ENCODE results near the gene IFNA5.
A peak's percentile ranks its signal among the peaks of the same experiment; 100 is the strongest.

Gene IFNA5

GRCh38 chr9:21322911-21323461 lies 17.9 kb upstream of the IFNA5 start:
- Histone ChIP-seq H3K4me1 (ENCODE audit: control insufficient read depth, insufficient read depth, low read length) (no peaks in the 10 kb centered on the region), H3K27me3 (replicated peaks; ENCODE audit: control insufficient read depth, insufficient read depth, low read length) (no peaks in the 10 kb centered on the region), H3K36me3 (ENCODE audit: control insufficient read depth, insufficient read depth, low read length, severe bottlenecking) (peaks cover 27% of the 10 kb centered on the region), H3K4me3 (ENCODE audit: low read length) (no peak overlapping the region), H3K9ac (ENCODE audit: low read length) (no peak overlapping the region), H3K9me3 (ENCODE audit: control insufficient read depth, low read length) (no peaks in the 10 kb centered on the region)
- no peak for DNase-seq (ENCODE audit: low read depth)

DNA sequence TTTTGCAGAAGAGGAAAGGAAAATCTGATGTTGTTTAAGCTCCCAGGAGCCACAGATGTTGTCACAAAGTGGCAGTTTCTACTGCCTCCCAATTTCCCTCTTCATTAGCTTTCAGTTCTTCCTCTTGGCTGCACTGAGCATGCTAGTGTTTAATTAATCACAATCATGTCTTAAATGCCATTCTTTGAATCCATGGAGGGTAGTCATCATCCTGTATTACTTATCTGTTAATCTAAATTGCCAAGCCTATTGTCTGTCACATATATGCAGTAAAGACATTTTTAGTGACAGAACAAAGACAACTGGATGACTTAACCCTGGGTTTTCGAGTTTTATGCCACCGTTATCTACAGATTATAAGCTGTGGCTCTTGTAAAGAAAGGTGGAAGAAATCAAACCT lies 15.4 kb upstream of the IFNA5 start:
- no peak overlapping the region for H3K9ac ChIP-seq (ENCODE audit: low read length)
- peaks cover 16% of the 10 kb centered on the region for H3K4me1 ChIP-seq (ENCODE audit: control insufficient read depth, insufficient read depth, low read length)
- DNase-seq (ENCODE audit: low read depth), result no peak
- H3K4me3 ChIP-seq (ENCODE audit: low read length), result no peak overlapping the region
- no peaks in the 10 kb centered on the region for H3K9me3 ChIP-seq (ENCODE audit: control insufficient read depth, low read length)
- H3K27me3 ChIP-seq (replicated peaks; ENCODE audit: control insufficient read depth, insufficient read depth, low read length), result no peaks in the 10 kb centered on the region
- H3K36me3 ChIP-seq (ENCODE audit: control insufficient read depth, insufficient read depth, low read length, severe bottlenecking), result peaks cover 27% of the 10 kb centered on the region

DNA sequence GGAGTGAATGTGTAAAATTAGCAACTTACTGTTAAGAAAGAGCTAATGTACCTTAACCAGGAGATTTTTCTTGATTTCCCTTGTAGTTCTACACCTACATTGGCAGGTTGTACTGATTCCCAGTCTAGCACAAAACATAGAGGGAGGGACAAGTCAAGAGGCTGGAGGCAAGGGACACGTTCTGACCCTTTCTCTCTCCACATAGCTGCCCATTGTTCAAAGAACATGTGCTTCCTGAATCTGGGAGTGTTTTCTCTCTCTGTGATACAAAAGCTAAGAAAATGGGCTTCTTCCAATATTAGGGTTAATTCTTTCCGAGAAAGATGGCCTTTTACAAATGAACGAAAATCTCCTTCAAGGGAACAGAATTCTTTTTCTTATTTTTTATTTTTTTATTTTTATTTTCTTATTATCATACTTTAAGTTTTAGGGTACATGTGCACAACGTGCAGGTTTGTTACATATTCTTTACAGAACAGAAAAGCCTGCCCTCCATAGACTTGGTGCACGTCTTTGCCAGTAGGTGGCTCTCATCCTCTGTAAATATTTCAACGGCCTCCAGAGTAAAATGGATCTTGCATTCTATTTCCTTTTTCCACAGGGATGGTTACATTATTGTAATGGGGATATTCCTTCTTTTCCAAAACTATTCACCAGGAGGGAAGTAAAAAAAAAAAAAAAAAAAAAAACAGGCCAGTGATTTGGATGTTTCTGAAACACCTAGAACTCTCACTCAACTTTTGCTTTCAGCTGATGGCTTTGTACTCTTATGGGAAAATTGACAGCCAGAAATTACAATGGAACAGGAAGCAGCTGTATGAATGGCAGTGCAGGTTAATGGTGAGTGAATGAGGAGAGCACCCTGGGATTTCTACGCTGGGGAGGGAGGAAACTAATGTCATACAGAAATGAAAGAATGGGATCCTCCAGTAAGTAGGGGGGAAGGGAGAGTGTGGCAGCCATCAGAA lies 13.1 kb upstream of the IFNA5 start:
- Histone ChIP-seq H3K4me3 (ENCODE audit: low read length) (no peak overlapping the region), H3K9me3 (ENCODE audit: control insufficient read depth, low read length) (no peaks in the 10 kb centered on the region), H3K9ac (ENCODE audit: low read length) (no peak overlapping the region), H3K4me1 (ENCODE audit: control insufficient read depth, insufficient read depth, low read length) (peaks cover 18% of the 10 kb centered on the region), H3K36me3 (ENCODE audit: control insufficient read depth, insufficient read depth, low read length, severe bottlenecking) (peaks cover 12% of the 10 kb centered on the region), H3K27me3 (replicated peaks; ENCODE audit: control insufficient read depth, insufficient read depth, low read length) (no peaks in the 10 kb centered on the region)
- DNase-seq (ENCODE audit: low read depth), result peak; percentile 82

DNA sequence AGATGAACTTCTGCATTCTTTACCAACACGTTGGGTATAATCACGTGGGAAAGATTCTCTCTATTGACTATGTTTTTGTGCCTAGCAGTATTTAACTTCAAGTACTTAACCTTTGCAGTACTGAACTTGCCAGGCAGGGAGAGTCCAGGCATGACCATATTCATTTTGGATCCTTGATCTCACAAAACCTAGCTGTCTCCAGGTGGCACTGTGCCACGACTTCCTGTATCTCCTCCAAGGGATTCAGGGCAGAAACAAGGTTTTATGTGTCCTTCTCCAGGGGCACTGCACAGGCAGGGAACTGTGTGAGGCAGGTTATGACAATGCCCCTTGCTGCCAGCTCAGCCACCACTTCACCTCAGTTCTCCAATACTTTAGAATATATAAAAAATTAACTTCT lies 11.7 kb upstream of the IFNA5 start:
- Histone ChIP-seq H3K9ac (ENCODE audit: low read length) (no peak overlapping the region), H3K4me1 (ENCODE audit: control insufficient read depth, insufficient read depth, low read length) (peaks cover 18% of the 10 kb centered on the region), H3K9me3 (ENCODE audit: control insufficient read depth, low read length) (no peaks in the 10 kb centered on the region), H3K4me3 (ENCODE audit: low read length) (no peak overlapping the region), H3K36me3 (ENCODE audit: control insufficient read depth, insufficient read depth, low read length, severe bottlenecking) (peaks cover 3% of the 10 kb centered on the region), H3K27me3 (replicated peaks; ENCODE audit: control insufficient read depth, insufficient read depth, low read length) (no peaks in the 10 kb centered on the region)
- no peak for DNase-seq (ENCODE audit: low read depth)

GRCh38 chr9:21316032-21316842 lies 11.1 kb upstream of the IFNA5 start:
- peaks cover 18% of the 10 kb centered on the region for H3K4me1 ChIP-seq (ENCODE audit: control insufficient read depth, insufficient read depth, low read length)
- peaks cover 2% of the 10 kb centered on the region for H3K36me3 ChIP-seq (ENCODE audit: control insufficient read depth, insufficient read depth, low read length, severe bottlenecking)
- peak overlapping the region; percentile 15 for H3K9ac ChIP-seq (ENCODE audit: low read length)
- peak overlapping the region; percentile 33 for H3K4me3 ChIP-seq (ENCODE audit: low read length)
- H3K27me3 ChIP-seq (replicated peaks; ENCODE audit: control insufficient read depth, insufficient read depth, low read length), result no peaks in the 10 kb centered on the region
- no peaks in the 10 kb centered on the region for H3K9me3 ChIP-seq (ENCODE audit: control insufficient read depth, low read length)
- DNase-seq (ENCODE audit: low read depth), result no peak

DNA sequence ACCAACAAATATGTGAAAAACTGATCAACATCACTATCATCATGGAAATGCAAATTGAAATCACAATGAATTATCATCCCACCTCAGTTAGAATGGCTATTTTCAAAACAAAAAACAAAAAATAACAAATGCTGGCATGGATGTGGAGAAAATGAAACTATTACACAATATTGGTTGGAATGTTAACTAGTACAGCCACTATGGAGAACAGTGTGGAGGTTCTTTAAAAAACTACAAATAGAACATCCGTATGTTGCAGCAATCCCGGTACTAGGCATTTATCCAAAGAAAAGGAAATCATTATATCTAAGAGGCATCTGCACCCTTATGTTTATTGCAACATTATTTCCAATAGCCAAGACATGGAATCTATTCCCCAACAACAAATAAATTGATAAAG lies 9.0 kb upstream of the IFNA5 start:
- Histone ChIP-seq H3K36me3 (ENCODE audit: control insufficient read depth, insufficient read depth, low read length, severe bottlenecking) (no peaks in the 10 kb centered on the region), H3K27me3 (replicated peaks; ENCODE audit: control insufficient read depth, insufficient read depth, low read length) (no peaks in the 10 kb centered on the region), H3K4me1 (ENCODE audit: control insufficient read depth, insufficient read depth, low read length) (peaks cover 18% of the 10 kb centered on the region), H3K9ac (ENCODE audit: low read length) (no peak overlapping the region), H3K4me3 (ENCODE audit: low read length) (no peak overlapping the region), H3K9me3 (ENCODE audit: control insufficient read depth, low read length) (no peaks in the 10 kb centered on the region)
- no peak for DNase-seq (ENCODE audit: low read depth)

GRCh38 chr9:21311889-21312288 lies 6.8 kb upstream of the IFNA5 start:
- H3K9ac ChIP-seq (ENCODE audit: low read length), result no peak overlapping the region
- H3K27me3 ChIP-seq (replicated peaks; ENCODE audit: control insufficient read depth, insufficient read depth, low read length), result no peaks in the 10 kb centered on the region
- H3K4me3 ChIP-seq (ENCODE audit: low read length), result no peak overlapping the region
- no peak for DNase-seq (ENCODE audit: low read depth)
- H3K4me1 ChIP-seq (ENCODE audit: control insufficient read depth, insufficient read depth, low read length), result peaks cover 14% of the 10 kb centered on the region
- H3K36me3 ChIP-seq (ENCODE audit: control insufficient read depth, insufficient read depth, low read length, severe bottlenecking), result no peaks in the 10 kb centered on the region
- H3K9me3 ChIP-seq (ENCODE audit: control insufficient read depth, low read length), result no peaks in the 10 kb centered on the region

- Histone ChIP-seq H3K9ac (ENCODE audit: low read length) (no peak overlapping the region), H3K4me1 (ENCODE audit: control insufficient read depth, insufficient read depth, low read length) (peaks cover 4% of the 10 kb centered on the region), H3K9me3 (ENCODE audit: control insufficient read depth, low read length) (no peaks in the 10 kb centered on the region), H3K36me3 (ENCODE audit: control insufficient read depth, insufficient read depth, low read length, severe bottlenecking) (no peaks in the 10 kb centered on the region), H3K27me3 (replicated peaks; ENCODE audit: control insufficient read depth, insufficient read depth, low read length) (no peaks in the 10 kb centered on the region), H3K4me3 (ENCODE audit: low read length) (no peak overlapping the region)
- DNase-seq (ENCODE audit: low read depth), result no peak
Observed at GRCh38 chr9:21295992-21296391, 9.1 kb downstream of the IFNA5 start.

DNA sequence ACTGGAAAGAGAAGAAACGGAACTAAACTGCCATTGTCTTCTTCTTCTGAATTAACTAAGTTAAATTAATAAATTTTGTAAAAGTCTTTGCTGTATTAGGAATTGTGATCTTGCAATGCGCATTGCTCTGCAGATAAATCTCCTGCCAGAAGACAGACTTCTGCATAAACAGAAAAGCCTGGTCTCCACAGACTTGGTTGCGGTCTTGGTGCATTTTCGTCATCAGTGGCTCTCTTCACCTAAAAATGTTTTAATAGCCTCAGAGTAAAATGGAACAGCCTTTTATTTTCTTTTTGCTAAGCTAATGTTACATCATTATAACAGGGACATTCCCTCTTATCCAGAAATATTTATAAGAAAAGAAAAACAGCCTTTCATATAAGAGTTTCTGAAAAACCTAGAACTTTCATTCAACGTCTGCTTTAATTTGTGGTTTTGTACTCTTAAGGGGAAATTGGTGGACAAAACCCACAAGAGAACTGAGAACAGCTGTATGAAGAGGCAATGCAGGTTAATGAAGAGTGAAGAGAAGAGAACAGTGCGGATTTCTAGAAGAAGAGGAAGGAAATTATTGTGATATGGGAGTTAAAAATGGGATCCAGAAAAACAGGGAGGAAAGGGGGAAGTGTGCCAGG lies 10.1 kb downstream of the IFNA5 start:
- Histone ChIP-seq H3K9ac (ENCODE audit: low read length) (no peak overlapping the region), H3K36me3 (ENCODE audit: control insufficient read depth, insufficient read depth, low read length, severe bottlenecking) (no peaks in the 10 kb centered on the region), H3K4me1 (ENCODE audit: control insufficient read depth, insufficient read depth, low read length) (peaks cover 4% of the 10 kb centered on the region), H3K27me3 (replicated peaks; ENCODE audit: control insufficient read depth, insufficient read depth, low read length) (no peaks in the 10 kb centered on the region), H3K9me3 (ENCODE audit: control insufficient read depth, low read length) (no peaks in the 10 kb centered on the region), H3K4me3 (ENCODE audit: low read length) (no peak overlapping the region)
- DNase-seq (ENCODE audit: low read depth), result no peak

- no peaks in the 10 kb centered on the region for H3K27me3 ChIP-seq (replicated peaks; ENCODE audit: control insufficient read depth, insufficient read depth, low read length)
- no peak for DNase-seq (ENCODE audit: low read depth)
- no peak overlapping the region for H3K4me3 ChIP-seq (ENCODE audit: low read length)
- no peak overlapping the region for H3K9ac ChIP-seq (ENCODE audit: low read length)
- peaks cover 4% of the 10 kb centered on the region for H3K4me1 ChIP-seq (ENCODE audit: control insufficient read depth, insufficient read depth, low read length)
- H3K36me3 ChIP-seq (ENCODE audit: control insufficient read depth, insufficient read depth, low read length, severe bottlenecking), result no peaks in the 10 kb centered on the region
- no peaks in the 10 kb centered on the region for H3K9me3 ChIP-seq (ENCODE audit: control insufficient read depth, low read length)
Observed at GRCh38 chr9:21294364-21294774, 10.7 kb downstream of the IFNA5 start.

DNA sequence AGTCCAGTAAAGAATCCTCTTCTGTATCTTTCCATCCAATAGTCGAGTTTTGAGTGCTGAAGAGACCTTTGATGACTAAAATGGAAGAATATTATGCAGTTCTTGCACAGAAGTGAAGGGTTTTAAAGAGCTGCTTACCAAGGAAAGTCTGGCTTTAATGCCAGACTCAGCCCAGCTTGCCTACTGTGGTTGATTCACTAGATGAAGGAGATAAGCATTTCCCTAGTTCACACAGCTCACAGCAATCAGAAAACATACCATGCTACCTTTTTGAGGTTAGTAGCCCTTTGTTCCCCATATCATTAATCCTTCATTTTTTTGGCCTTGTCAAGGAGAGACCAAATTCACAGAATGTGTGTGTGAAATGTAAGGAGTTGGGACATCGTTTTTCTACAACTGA lies 15.3 kb downstream of the IFNA5 start:
- Histone ChIP-seq H3K36me3 (ENCODE audit: control insufficient read depth, insufficient read depth, low read length, severe bottlenecking) (no peaks in the 10 kb centered on the region), H3K27me3 (replicated peaks; ENCODE audit: control insufficient read depth, insufficient read depth, low read length) (no peaks in the 10 kb centered on the region), H3K4me3 (ENCODE audit: low read length) (no peak overlapping the region), H3K9me3 (ENCODE audit: control insufficient read depth, low read length) (no peaks in the 10 kb centered on the region), H3K9ac (ENCODE audit: low read length) (no peak overlapping the region), H3K4me1 (ENCODE audit: control insufficient read depth, insufficient read depth, low read length) (peaks cover 4% of the 10 kb centered on the region)
- DNase-seq (ENCODE audit: low read depth), result no peak

All from adipocyte (in vitro differentiated cells).